HepG2 (cell line): Measurements from ENCODE around the gene VNN1. TPM values are rescaled to one million over a fixed set of nuclear protein-coding genes. Genes with fewer than 3 reads are reported as not detected.

ENCODE experiments used
- BCL6 ChIP-seq: IDR thresholded peaks from 2 replicates; pipeline ENCODE4 v1.6.1; 2016; ENCODE audit warnings: missing genetic modification reagents, missing compliant biosample characterization
- FOXP1 ChIP-seq, 2 experiments: fragments of 450-650 bp in 1 of 2; IDR thresholded peaks; 2 replicates each; pipeline ENCODE4 v1.6.1; 2017 to 2018; ENCODE audit warnings: antibody characterized with exemption in 1 of 2
- GATAD2A ChIP-seq: IDR thresholded peaks from 2 replicates; pipeline ENCODE4 v1.6.1; 2016
- MIXL1 ChIP-seq: IDR thresholded peaks from 2 replicates; pipeline ENCODE4 v1.6.1; 2016
- NCOA2 ChIP-seq: sonication (generic); formaldehyde crosslinking; IDR thresholded peaks from 2 replicates; pipeline ENCODE4 v1.8.0; 2022; ENCODE audit warnings: inconsistent platforms
- PAWR ChIP-seq: sonication (generic); formaldehyde crosslinking; IDR thresholded peaks from 2 replicates; pipeline ENCODE4 v1.4.0; 2020; ENCODE audit warnings: missing genetic modification reagents, mild to moderate bottlenecking, borderline replicate concordance
- TEAD3 ChIP-seq: optimal IDR thresholded peaks from 2 replicates; pipeline ENCODE3; 2016; ENCODE audit warnings: borderline replicate concordance
- THAP11 ChIP-seq: IDR thresholded peaks from 2 replicates; pipeline ENCODE4 v1.6.1; 2016; ENCODE audit warnings: missing biosample characterization, missing genetic modification reagents
- ZNF343 ChIP-seq: sonication (generic); formaldehyde crosslinking; IDR thresholded peaks from 2 replicates; pipeline ENCODE4 v1.4.0; 2020; ENCODE audit warnings: mild to moderate bottlenecking, missing genetic modification reagents
- ZNF383 ChIP-seq: sonication (generic); formaldehyde crosslinking; IDR thresholded peaks from 2 replicates; pipeline ENCODE4 v1.4.0; 2020; ENCODE audit warnings: missing genetic modification reagents, mild to moderate bottlenecking, borderline replicate concordance
- ZNF746 ChIP-seq: sonication (generic); formaldehyde crosslinking; IDR thresholded peaks from 2 replicates; pipeline ENCODE4 v1.8.0; 2022; ENCODE audit warnings: mild to moderate bottlenecking, missing genetic modification reagents
- ZSCAN30 ChIP-seq: sonication (generic); formaldehyde crosslinking; IDR thresholded peaks from 2 replicates; pipeline ENCODE4 v1.5.0; 2020; ENCODE audit warnings: mild to moderate bottlenecking, missing genetic modification reagents
- polyA plus RNA-seq, 8 experiments: library from polyadenylated mRNA; depleted of rRNA in 3 of 8; stranded (reverse) in 7 of 8; unstranded in 1 of 8; fragments of >200 nt; fragmentation: Illumina TruSeq in 4 of 8; extraction: Trizol in 4 of 8; gene quantifications; 2 replicates each; pipeline versions ENCODE4 v1.2.1 to v1.2.3, GENCODE V29; 2011 to 2016; ENCODE audit warnings: low read depth in 4 of 8, missing spikeins in 1 of 8, mixed read lengths in 1 of 8; ENCODE audit not compliant: insufficient read depth in 1 of 8
- total RNA-seq, 5 experiments: library from RNA; depleted of rRNA; stranded (reverse); fragments of >200 nt; fragmentation: Illumina TruSeq; extraction: Trizol; gene quantifications; 2 replicates each; pipeline ENCODE4 v1.2.3, GENCODE V29; 2016; ENCODE audit warnings: low read depth in 1 of 5
- TF ChIP-seq, protein P1 (sequence below): sonication (generic); formaldehyde crosslinking; IDR thresholded peaks from 2 replicates; pipeline ENCODE4 v1.4.0; 2020; ENCODE audit warnings: missing genetic modification reagents, borderline replicate concordance
- TF ChIP-seq, protein P2 (sequence below), 2 experiments: fragments of 450-650 bp in 1 of 2; sonication (generic) in 1 of 2; formaldehyde crosslinking; IDR thresholded peaks; 2 replicates each; pipeline versions ENCODE4 v1.5.0 to v1.8.0; 2020 to 2022; ENCODE audit warnings: mild to moderate bottlenecking in 1 of 2, missing genetic modification reagents in 1 of 2
- TF ChIP-seq, protein P3 (sequence below): IDR thresholded peaks from 2 replicates; pipeline ENCODE4 v1.6.1; 2016; ENCODE audit warnings: mild to moderate bottlenecking
- TF ChIP-seq, protein P4 (sequence below): sonication (generic); formaldehyde crosslinking; IDR thresholded peaks from 2 replicates; pipeline ENCODE4 v1.4.0; 2020; ENCODE audit warnings: missing genetic modification reagents, mild to moderate bottlenecking, borderline replicate concordance
- TF ChIP-seq, protein P5 (sequence below): sonication (generic); formaldehyde crosslinking; IDR thresholded peaks from 2 replicates; pipeline ENCODE4 v1.8.1; 2023; ENCODE audit warnings: missing genetic modification reagents, inconsistent platforms, borderline replicate concordance
- TF ChIP-seq, protein P6 (sequence below): IDR thresholded peaks from 2 replicates; pipeline ENCODE4 v1.6.1; 2012; ENCODE audit warnings: low read depth, low read length, improper control_type of control experiment

VNN1 gene
- total and polyA plus RNA-seq, 2 of the 13 experiments (the other 11 are each of a cell fraction or from before 2014, with no cell fraction given) = 0.62 to 4.0 TPM

DNA sequence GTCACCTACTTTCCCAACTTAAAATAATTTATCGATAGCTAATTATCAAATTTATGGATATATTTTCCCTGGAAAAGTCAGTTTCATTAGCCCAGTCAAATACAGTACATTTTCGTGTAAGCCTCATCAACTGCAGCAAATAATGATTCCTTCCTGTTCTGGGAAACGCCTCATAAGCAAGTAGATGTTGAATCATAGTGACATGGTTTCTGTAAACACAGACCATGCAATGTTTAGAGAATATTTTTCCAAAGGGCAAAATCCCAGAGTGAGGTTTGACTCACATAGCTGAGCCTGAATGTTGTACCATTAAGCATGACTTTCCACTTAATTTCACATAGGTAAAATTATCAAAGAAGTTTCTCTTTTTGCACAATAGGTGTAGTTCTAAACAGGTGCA, 16.7 kb upstream of the VNN1 start (continued):
- TF ChIP-seq, protein P1, sequence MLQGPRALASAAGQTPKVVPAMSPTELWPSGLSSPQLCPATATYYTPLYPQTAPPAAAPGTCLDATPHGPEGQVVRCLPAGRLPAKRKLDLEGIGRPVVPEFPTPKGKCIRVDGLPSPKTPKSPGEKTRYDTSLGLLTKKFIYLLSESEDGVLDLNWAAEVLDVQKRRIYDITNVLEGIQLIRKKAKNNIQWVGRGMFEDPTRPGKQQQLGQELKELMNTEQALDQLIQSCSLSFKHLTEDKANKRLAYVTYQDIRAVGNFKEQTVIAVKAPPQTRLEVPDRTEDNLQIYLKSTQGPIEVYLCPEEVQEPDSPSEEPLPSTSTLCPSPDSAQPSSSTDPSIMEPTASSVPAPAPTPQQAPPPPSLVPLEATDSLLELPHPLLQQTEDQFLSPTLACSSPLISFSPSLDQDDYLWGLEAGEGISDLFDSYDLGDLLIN (CRISPR knock-in tag) = no peak
- no peak for TF ChIP-seq ZNF746 (CRISPR knock-in tag)
- TF ChIP-seq THAP11 (CRISPR knock-in tag) = 0 out of 2 replicates have a peak, but pooled peaks have one; percentile 16
- TF ChIP-seq ZNF343 (CRISPR knock-in tag) = no peak
- TF ChIP-seq, protein P2, sequence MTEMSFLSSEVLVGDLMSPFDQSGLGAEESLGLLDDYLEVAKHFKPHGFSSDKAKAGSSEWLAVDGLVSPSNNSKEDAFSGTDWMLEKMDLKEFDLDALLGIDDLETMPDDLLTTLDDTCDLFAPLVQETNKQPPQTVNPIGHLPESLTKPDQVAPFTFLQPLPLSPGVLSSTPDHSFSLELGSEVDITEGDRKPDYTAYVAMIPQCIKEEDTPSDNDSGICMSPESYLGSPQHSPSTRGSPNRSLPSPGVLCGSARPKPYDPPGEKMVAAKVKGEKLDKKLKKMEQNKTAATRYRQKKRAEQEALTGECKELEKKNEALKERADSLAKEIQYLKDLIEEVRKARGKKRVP (CRISPR knock-in tag; IDR thresholded peaks at IDR 0.05) = peak in 1 of 2 experiments; percentile 87; a peak in 2 of 4 replicates
- TF ChIP-seq ZSCAN30 (CRISPR knock-in tag) = no peak
- TF ChIP-seq GATAD2A (CRISPR knock-in tag) = peak; percentile 78
- peak; percentile 48; the same call in 1 of the 2 replicates for TF ChIP-seq BCL6 (CRISPR knock-in tag)
- TF ChIP-seq PAWR (CRISPR knock-in tag) = no peak
- TF ChIP-seq, protein P3, sequence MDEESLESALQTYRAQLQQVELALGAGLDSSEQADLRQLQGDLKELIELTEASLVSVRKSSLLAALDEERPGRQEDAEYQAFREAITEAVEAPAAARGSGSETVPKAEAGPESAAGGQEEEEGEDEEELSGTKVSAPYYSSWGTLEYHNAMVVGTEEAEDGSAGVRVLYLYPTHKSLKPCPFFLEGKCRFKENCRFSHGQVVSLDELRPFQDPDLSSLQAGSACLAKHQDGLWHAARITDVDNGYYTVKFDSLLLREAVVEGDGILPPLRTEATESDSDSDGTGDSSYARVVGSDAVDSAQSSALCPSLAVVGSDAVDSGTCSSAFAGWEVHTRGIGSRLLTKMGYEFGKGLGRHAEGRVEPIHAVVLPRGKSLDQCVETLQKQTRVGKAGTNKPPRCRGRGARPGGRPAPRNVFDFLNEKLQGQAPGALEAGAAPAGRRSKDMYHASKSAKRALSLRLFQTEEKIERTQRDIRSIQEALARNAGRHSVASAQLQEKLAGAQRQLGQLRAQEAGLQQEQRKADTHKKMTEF = 0 out of 2 replicates have a peak, but pooled peaks have one; percentile 27
- TF ChIP-seq, protein P4, sequence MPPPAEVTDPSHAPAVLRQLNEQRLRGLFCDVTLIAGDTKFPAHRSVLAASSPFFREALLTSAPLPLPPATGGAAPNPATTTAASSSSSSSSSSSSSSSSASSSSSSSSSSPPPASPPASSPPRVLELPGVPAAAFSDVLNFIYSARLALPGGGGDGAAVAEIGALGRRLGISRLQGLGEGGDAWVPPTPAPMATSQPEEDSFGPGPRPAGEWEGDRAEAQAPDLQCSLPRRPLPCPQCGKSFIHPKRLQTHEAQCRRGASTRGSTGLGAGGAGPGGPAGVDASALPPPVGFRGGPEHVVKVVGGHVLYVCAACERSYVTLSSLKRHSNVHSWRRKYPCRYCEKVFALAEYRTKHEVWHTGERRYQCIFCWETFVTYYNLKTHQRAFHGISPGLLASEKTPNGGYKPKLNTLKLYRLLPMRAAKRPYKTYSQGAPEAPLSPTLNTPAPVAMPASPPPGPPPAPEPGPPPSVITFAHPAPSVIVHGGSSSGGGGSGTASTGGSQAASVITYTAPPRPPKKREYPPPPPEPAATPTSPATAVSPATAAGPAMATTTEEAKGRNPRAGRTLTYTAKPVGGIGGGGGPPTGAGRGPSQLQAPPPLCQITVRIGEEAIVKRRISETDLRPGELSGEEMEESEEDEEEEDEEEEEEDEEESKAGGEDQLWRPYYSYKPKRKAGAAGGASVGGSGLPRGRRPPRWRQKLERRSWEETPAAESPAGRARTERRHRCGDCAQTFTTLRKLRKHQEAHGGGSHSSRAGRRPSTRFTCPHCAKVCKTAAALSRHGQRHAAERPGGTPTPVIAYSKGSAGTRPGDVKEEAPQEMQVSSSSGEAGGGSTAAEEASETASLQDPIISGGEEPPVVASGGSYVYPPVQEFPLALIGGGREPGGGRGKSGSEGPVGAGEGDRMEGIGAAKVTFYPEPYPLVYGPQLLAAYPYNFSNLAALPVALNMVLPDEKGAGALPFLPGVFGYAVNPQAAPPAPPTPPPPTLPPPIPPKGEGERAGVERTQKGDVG (CRISPR knock-in tag) = no peak
- TF ChIP-seq, protein P5, sequence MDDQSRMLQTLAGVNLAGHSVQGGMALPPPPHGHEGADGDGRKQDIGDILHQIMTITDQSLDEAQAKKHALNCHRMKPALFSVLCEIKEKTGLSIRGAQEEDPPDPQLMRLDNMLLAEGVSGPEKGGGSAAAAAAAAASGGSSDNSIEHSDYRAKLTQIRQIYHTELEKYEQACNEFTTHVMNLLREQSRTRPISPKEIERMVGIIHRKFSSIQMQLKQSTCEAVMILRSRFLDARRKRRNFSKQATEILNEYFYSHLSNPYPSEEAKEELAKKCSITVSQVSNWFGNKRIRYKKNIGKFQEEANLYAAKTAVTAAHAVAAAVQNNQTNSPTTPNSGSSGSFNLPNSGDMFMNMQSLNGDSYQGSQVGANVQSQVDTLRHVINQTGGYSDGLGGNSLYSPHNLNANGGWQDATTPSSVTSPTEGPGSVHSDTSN = no peak
- TF ChIP-seq TEAD3 (CRISPR knock-in tag) = peak; percentile 44
- TF ChIP-seq ZNF383 (CRISPR knock-in tag) = no peak
- TF ChIP-seq FOXP1 (IDR thresholded peaks at IDR 0.05) = no peak
- peak; percentile 81 for TF ChIP-seq FOXP1 (CRISPR knock-in tag; IDR thresholded peaks at IDR 0.05)
- peak; percentile 16; the same call in 1 of the 2 replicates for TF ChIP-seq NCOA2 (CRISPR knock-in tag)
- peak; percentile 74 for TF ChIP-seq MIXL1 (CRISPR knock-in tag)
- TF ChIP-seq, protein P6, sequence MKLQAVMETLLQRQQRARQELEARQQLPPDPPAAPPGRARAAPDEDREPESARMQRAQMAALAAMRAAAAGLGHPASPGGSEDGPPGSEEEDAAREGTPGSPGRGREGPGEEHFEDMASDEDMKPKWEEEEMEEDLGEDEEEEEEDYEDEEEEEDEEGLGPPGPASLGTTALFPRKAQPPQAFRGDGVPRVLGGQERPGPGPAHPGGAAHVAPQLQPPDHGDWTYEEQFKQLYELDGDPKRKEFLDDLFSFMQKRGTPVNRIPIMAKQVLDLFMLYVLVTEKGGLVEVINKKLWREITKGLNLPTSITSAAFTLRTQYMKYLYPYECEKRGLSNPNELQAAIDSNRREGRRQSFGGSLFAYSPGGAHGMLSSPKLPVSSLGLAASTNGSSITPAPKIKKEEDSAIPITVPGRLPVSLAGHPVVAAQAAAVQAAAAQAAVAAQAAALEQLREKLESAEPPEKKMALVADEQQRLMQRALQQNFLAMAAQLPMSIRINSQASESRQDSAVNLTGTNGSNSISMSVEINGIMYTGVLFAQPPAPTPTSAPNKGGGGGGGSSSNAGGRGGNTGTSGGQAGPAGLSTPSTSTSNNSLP = peak; percentile 54; the same call in 1 of the 2 replicates
